H1 (cell line): Measurements from ENCODE around the gene THBS3.

Experiments used
- GABPA ChIP-seq: IDR thresholded peaks from 2 replicates; pipeline ENCODE4 v1.6.1; 2011; ENCODE audit warnings: mild to moderate bottlenecking, low read length, moderate library complexity, borderline replicate concordance; ENCODE audit not compliant: insufficient read depth
- POLR2A ChIP-seq, 2 experiments: IDR thresholded peaks; 1 replicate in 1 of 2; 2 replicates in 1 of 2; pipeline ENCODE4 v1.6.1; 2011; ENCODE audit warnings: low read depth in 2 of 2, low read length in 2 of 2, mild to moderate bottlenecking in 2 of 2; ENCODE audit errors: control extremely low read depth in 1 of 2
- POU5F1 ChIP-seq: IDR thresholded peaks from 2 replicates; pipeline ENCODE4 v1.6.1; 2011; ENCODE audit warnings: low read depth, mild to moderate bottlenecking, low read length, moderate library complexity
- TF ChIP-seq, protein P1 (sequence below), 3 experiments: IDR thresholded peaks; 1 replicate in 2 of 3; 2 replicates in 1 of 3; pipeline versions ENCODE4 v1.5.1 to v1.6.1; 2011; ENCODE audit warnings: low read length in 3 of 3, mild to moderate bottlenecking in 3 of 3, inconsistent platforms in 2 of 3, low read depth in 1 of 3, moderate library complexity in 1 of 3; ENCODE audit not compliant: insufficient read depth in 1 of 3; ENCODE audit errors: control extremely low read depth in 1 of 3
- TF ChIP-seq, protein P2 (sequence below): IDR thresholded peaks from 2 replicates; pipeline ENCODE4 v1.6.1; 2011; ENCODE audit warnings: low read length, improper control_type of control experiment

DNA sequence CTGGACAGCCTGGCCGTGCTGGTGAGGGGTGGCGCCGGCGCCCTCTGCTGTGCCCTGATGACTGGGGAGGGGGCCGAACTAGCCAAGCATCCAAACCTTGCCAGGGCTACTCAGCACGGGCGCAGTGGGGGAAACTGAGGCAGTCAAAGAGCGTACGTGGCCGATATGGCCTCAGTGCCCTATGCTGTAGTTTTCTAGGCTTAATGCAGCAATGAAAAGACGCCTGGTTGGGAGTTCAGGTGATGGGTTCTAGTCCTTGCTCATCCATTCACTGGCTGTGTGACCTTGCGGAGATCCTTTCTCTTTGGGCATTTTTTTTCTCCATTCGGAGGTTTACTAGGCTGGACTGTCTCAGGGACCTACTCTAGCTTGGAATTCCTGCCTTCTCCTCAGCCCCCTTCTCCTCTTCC lies 1.6 kb upstream of the THBS3 start:
- TF ChIP-seq, protein P1, sequence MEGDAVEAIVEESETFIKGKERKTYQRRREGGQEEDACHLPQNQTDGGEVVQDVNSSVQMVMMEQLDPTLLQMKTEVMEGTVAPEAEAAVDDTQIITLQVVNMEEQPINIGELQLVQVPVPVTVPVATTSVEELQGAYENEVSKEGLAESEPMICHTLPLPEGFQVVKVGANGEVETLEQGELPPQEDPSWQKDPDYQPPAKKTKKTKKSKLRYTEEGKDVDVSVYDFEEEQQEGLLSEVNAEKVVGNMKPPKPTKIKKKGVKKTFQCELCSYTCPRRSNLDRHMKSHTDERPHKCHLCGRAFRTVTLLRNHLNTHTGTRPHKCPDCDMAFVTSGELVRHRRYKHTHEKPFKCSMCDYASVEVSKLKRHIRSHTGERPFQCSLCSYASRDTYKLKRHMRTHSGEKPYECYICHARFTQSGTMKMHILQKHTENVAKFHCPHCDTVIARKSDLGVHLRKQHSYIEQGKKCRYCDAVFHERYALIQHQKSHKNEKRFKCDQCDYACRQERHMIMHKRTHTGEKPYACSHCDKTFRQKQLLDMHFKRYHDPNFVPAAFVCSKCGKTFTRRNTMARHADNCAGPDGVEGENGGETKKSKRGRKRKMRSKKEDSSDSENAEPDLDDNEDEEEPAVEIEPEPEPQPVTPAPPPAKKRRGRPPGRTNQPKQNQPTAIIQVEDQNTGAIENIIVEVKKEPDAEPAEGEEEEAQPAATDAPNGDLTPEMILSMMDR (IDR thresholded peaks at IDR 0.05; ENCODE audit: control extremely low read depth in 1 of 3, insufficient read depth in 1 of 3, low read depth in 1 of 3, low read length in 3 of 3) = peak in 1 of 3 experiments; percentile 1; a peak in 1 of 4 replicates
- TF ChIP-seq POU5F1 (no peak), GABPA (no peak), POLR2A (IDR thresholded peaks at IDR 0.05; ENCODE audit: control extremely low read depth in 1 of 2, low read depth in 2 of 2, low read length in 2 of 2) (peak in 1 of 2 experiments; percentile 2; a peak in 1 of 3 replicates)
- TF ChIP-seq, protein P2, sequence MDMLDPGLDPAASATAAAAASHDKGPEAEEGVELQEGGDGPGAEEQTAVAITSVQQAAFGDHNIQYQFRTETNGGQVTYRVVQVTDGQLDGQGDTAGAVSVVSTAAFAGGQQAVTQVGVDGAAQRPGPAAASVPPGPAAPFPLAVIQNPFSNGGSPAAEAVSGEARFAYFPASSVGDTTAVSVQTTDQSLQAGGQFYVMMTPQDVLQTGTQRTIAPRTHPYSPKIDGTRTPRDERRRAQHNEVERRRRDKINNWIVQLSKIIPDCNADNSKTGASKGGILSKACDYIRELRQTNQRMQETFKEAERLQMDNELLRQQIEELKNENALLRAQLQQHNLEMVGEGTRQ = no peak
